AML-193 (cell line): ENCODE measurements around the gene SLC24A4.

ENCODE experiments used
- DNase-seq, 2 experiments: peaks; one replicate each; lab custom pipeline; 2025; lab: John Stamatoyannopoulos, UW

The SLC24A4 gene

GRCh38 chr14:92323011-92323915 is at the start of gene SLC24A4:
Gene SLC24A4, plus strand, starts transcription at chr14:92323165. Its CDS starts 666 bp downstream, at chr14:92323831.
- DNase-seq, result no peak

GRCh38 chr14:92273166-92273565 is 49.8 kb upstream of the SLC24A4 start:
- no peak for DNase-seq

GRCh38 chr14:92274055-92274454 is 48.9 kb upstream of the SLC24A4 start:
- DNase-seq, result no peak

- DNase-seq, result no peak
Measured at GRCh38 chr14:92276074-92276473, 46.9 kb upstream of the SLC24A4 start.

GRCh38 chr14:92277031-92277430 is 45.9 kb upstream of the SLC24A4 start:
- no peak for DNase-seq

- DNase-seq, result no peak
Measured at GRCh38 chr14:92280554-92281262, 42.3 kb upstream of the SLC24A4 start.

- DNase-seq, result no peak
Measured at GRCh38 chr14:92282669-92283068, 40.3 kb upstream of the SLC24A4 start.

GRCh38 chr14:92285311-92285710 is 37.7 kb upstream of the SLC24A4 start:
- DNase-seq, result no peak

GRCh38 chr14:92287987-92288386 is 35.0 kb upstream of the SLC24A4 start:
- no peak for DNase-seq

- DNase-seq, result no peak
Measured at GRCh38 chr14:92288994-92289660, 33.8 kb upstream of the SLC24A4 start.

- no peak for DNase-seq
Measured at GRCh38 chr14:92292673-92293072, 30.3 kb upstream of the SLC24A4 start.

GRCh38 chr14:92294506-92294905 is 28.5 kb upstream of the SLC24A4 start:
- DNase-seq, result no peak

GRCh38 chr14:92297818-92298595 is 25.0 kb upstream of the SLC24A4 start:
- DNase-seq, result no peak

- no peak for DNase-seq
Measured at GRCh38 chr14:92302481-92302880, 20.5 kb upstream of the SLC24A4 start.

- no peak for DNase-seq
Measured at GRCh38 chr14:92308716-92309115, 14.2 kb upstream of the SLC24A4 start.

GRCh38 chr14:92309968-92310530 is 12.9 kb upstream of the SLC24A4 start:
- DNase-seq, result no peak

- no peak for DNase-seq
Measured at GRCh38 chr14:92310776-92311375, 12.1 kb upstream of the SLC24A4 start.

- no peak for DNase-seq
Measured at GRCh38 chr14:92314182-92314581, 8.8 kb upstream of the SLC24A4 start.

GRCh38 chr14:92315050-92315805 is 7.7 kb upstream of the SLC24A4 start:
- DNase-seq, result no peak

GRCh38 chr14:92316176-92316575 is 6.8 kb upstream of the SLC24A4 start:
- no peak for DNase-seq
